ENCODE results near the gene DIP2C.

GRCh38 chr10:331186-331585 is 358.3 kb downstream of the DIP2C start:
- no peak for TF ChIP-seq CTCF (conservative IDR thresholded peaks at IDR 0.05; ENCODE audit: low read length)
- no peak for TF ChIP-seq EZH2phosphoT487 (IDR thresholded peaks at IDR 0.05; ENCODE audit: borderline replicate concordance)

All from Loucy (cell line).